ENCODE results near the gene AFF1. TPM values are rescaled to one million over a fixed set of nuclear protein-coding genes. Genes with fewer than 3 reads are reported as not detected.

The AFF1 gene
- total RNA-seq, 4 donors from 2014 or later = 105 to 152 (median 111) TPM

- peak overlapping the region in 3 of 4 donors; percentile 59 to 93 (median 71) for H3K27ac ChIP-seq
- DNase-seq (ENCODE audit: low spot score in 2 of 2) = no peak
- no peaks in the 10 kb centered on the region for H3K27me3 ChIP-seq
- 67 to 71% methylated on average over 4 of the region's 4 CpGs for WGBS, 2 donors
- no peaks in the 10 kb centered on the region for H3K9me3 ChIP-seq
- peaks cover 0 to 59% (median 34%) of the 10 kb centered on the region in 4 donors for H3K4me1 ChIP-seq
- H3K4me3 ChIP-seq = no peak overlapping the region
- H3K36me3 ChIP-seq = no peaks in the 10 kb centered on the region
- no peak for TF ChIP-seq POLR2A (IDR thresholded peaks at IDR 0.05)
- no peak for TF ChIP-seq CTCF (IDR thresholded peaks at IDR 0.05)
- no peak for TF ChIP-seq EP300 (IDR thresholded peaks at IDR 0.05)
These were observed 4.1 kb downstream of the AFF1 start for GRCh38 chr4:86938771-86939520.

- no peak overlapping the region for H3K4me3 ChIP-seq
- no peak for DNase-seq (ENCODE audit: low spot score in 2 of 2)
- WGBS, 2 donors = 80 to 86% methylated on average over 8 of the region's 8 CpGs
- no peaks in the 10 kb centered on the region for H3K27me3 ChIP-seq
- H3K9me3 ChIP-seq = no peaks in the 10 kb centered on the region
- TF ChIP-seq POLR2A (IDR thresholded peaks at IDR 0.05) (no peak), EP300 (IDR thresholded peaks at IDR 0.05) (no peak), CTCF (IDR thresholded peaks at IDR 0.05) (no peak)
- no peaks in the 10 kb centered on the region for H3K36me3 ChIP-seq
- H3K27ac ChIP-seq = peak overlapping the region in 3 of 4 donors; percentile 59 to 93 (median 71)
- peaks cover 0 to 65% (median 34%) of the 10 kb centered on the region in 4 donors for H3K4me1 ChIP-seq
These were observed 5.1 kb downstream of the AFF1 start for GRCh38 chr4:86939729-86940575.

GRCh38 chr4:86940920-86941460, 6.2 kb downstream of the AFF1 start:
- DNase-seq (ENCODE audit: low spot score in 2 of 2) = no peak
- H3K27ac ChIP-seq = no peak overlapping the region
- H3K4me1 ChIP-seq = peaks cover 0 to 72% (median 35%) of the 10 kb centered on the region in 4 donors
- WGBS, 2 donors = 93 to 96% methylated on average over 15 of the region's 15 CpGs
- no peaks in the 10 kb centered on the region for H3K36me3 ChIP-seq
- H3K4me3 ChIP-seq = no peak overlapping the region
- no peaks in the 10 kb centered on the region for H3K27me3 ChIP-seq
- no peaks in the 10 kb centered on the region for H3K9me3 ChIP-seq
- TF ChIP-seq CTCF (IDR thresholded peaks at IDR 0.05) (no peak), EP300 (IDR thresholded peaks at IDR 0.05) (no peak), POLR2A (IDR thresholded peaks at IDR 0.05) (no peak)

GRCh38 chr4:86942185-86942666, 7.4 kb downstream of the AFF1 start:
- no peak for DNase-seq (ENCODE audit: low spot score in 2 of 2)
- H3K4me3 ChIP-seq = no peak overlapping the region
- WGBS, 2 donors = 64 to 73% methylated on average over 1 of the region's 1 CpG
- H3K9me3 ChIP-seq = no peaks in the 10 kb centered on the region
- H3K36me3 ChIP-seq = no peaks in the 10 kb centered on the region
- H3K27ac ChIP-seq = no peak overlapping the region
- TF ChIP-seq CTCF (IDR thresholded peaks at IDR 0.05) (no peak), EP300 (IDR thresholded peaks at IDR 0.05) (no peak), POLR2A (IDR thresholded peaks at IDR 0.05) (no peak)
- H3K27me3 ChIP-seq = no peaks in the 10 kb centered on the region
- peaks cover 0 to 62% (median 32%) of the 10 kb centered on the region in 4 donors for H3K4me1 ChIP-seq
